ENCODE results near the gene RTKN2. TPM values are rescaled to one million over a fixed set of nuclear protein-coding genes. Genes with fewer than 3 reads are reported as not detected.

Gene RTKN2
- total and polyA plus RNA-seq, 7 experiments from 2014 or later: 1.4 to 7.8 (median 3.0) TPM

- Histone ChIP-seq H3K4me3 (ENCODE audit: low read length) (no peak overlapping the region), H3K27ac (ENCODE audit: low read depth, low read length) (no peak overlapping the region), H3K9me3 (ENCODE audit: control insufficient read depth in 2 of 3, low read length in 3 of 3) (no peaks in the 10 kb centered on the region), H3K4me1 (ENCODE audit: control insufficient read depth in 2 of 2, insufficient read depth in 2 of 2, low read length in 2 of 2) (peaks cover 0 to 13% of the 10 kb centered on the region in 2 donors), H3K27me3 (ENCODE audit: control insufficient read depth in 2 of 2, insufficient read depth in 2 of 2, low read length in 2 of 2) (no peaks in the 10 kb centered on the region), H3K36me3 (ENCODE audit: control insufficient read depth in 2 of 3, insufficient read depth in 3 of 3, low read length in 3 of 3) (no peaks in the 10 kb centered on the region)
- H3K4me1 Mint-ChIP-seq: peaks cover 7 to 37% (median 28%) of the 10 kb centered on the region in 7 donors
- POLR2A ChIA-PET: interaction anchor here (0.7 kb wide), 1 partner anchor 94 kb away, joined by 3 read pairs; no protein-coding TSS in a partner anchor
- intact Hi-C loops (cut with micrococcal nuclease): loop anchor here (1.0 to 5.0 kb wide), 3 partner anchors 16 to 52 kb away; no protein-coding TSS in a partner anchor
- H3K27ac Mint-ChIP-seq: peak overlapping the region in 3 of 9 donors; percentile 32 to 64 (median 51)
- H3K9me3 Mint-ChIP-seq: no peaks in the 10 kb centered on the region
- no peaks in the 10 kb centered on the region for H3K27me3 Mint-ChIP-seq
- CTCF ChIA-PET: interaction anchor here (0.6 kb wide), 1 partner anchor 50 kb away, joined by 3 read pairs; no protein-coding TSS in a partner anchor
- peaks cover 0 to 22% (median 0%) of the 10 kb centered on the region in 5 donors for H3K36me3 Mint-ChIP-seq
- peak; percentile 55 for ATAC-seq
- peak in 4 of 9 donors; percentile 22 to 40 (median 28) for DNase-seq
- H3K4me3 Mint-ChIP-seq: peak overlapping the region in 1 of 10 donors; percentile 56
Measured at GRCh38 chr10:62199584-62199983, 69.1 kb downstream of the RTKN2 start.

GRCh38 chr10:62196528-62196927 is 72.1 kb downstream of the RTKN2 start:
- Mint-ChIP-seq H3K4me3 (no peak overlapping the region), H3K27me3 (no peaks in the 10 kb centered on the region), H3K9me3 (peaks cover 0 to 2% (median 0%) of the 10 kb centered on the region in 11 donors), H3K4me1 (peaks cover 5 to 37% (median 23%) of the 10 kb centered on the region in 7 donors), H3K36me3 (peaks cover 0 to 17% (median 0%) of the 10 kb centered on the region in 5 donors), H3K27ac (peak overlapping the region in 1 of 9 donors; percentile 72)
- Histone ChIP-seq H3K27ac (ENCODE audit: low read depth, low read length) (no peak overlapping the region), H3K4me1 (ENCODE audit: control insufficient read depth in 2 of 2, insufficient read depth in 2 of 2, low read length in 2 of 2) (peaks cover 0 to 12% of the 10 kb centered on the region in 2 donors), H3K4me3 (ENCODE audit: low read length) (no peak overlapping the region), H3K36me3 (ENCODE audit: control insufficient read depth in 2 of 3, insufficient read depth in 3 of 3, low read length in 3 of 3) (no peaks in the 10 kb centered on the region), H3K27me3 (ENCODE audit: control insufficient read depth in 2 of 2, insufficient read depth in 2 of 2, low read length in 2 of 2) (no peaks in the 10 kb centered on the region), H3K9me3 (ENCODE audit: control insufficient read depth in 2 of 3, low read length in 3 of 3) (no peaks in the 10 kb centered on the region)
- CTCF ChIA-PET: no interaction called here
- intact Hi-C loops (cut with micrococcal nuclease): loop anchor here in 1 of 2 donors (1.0 to 5.0 kb wide), 3 partner anchors 13 to 158 kb away; no protein-coding TSS in a partner anchor
- POLR2A ChIA-PET: interaction anchor here (1.4 kb wide), 1 partner anchor 12 kb away, joined by 4 read pairs; no protein-coding TSS in a partner anchor
- no peak for ATAC-seq
- no peak for DNase-seq

- POLR2A ChIA-PET: interaction anchor here (0.7 to 1.4 kb wide), 3 partner anchors 9 to 293 kb away, joined by 5 to 7 read pairs (median 5); no protein-coding TSS in a partner anchor
- intact Hi-C loops (cut with micrococcal nuclease): loop anchor here in 1 of 2 donors (5.0 kb wide), 1 partner anchor 48 kb away; no protein-coding TSS in a partner anchor
- CTCF ChIA-PET: interaction anchor here (0.8 to 1.2 kb wide), 4 partner anchors 10 to 295 kb away, joined by 3 to 5 read pairs (median 4); no protein-coding TSS in a partner anchor
- no peak for DNase-seq
- peak overlapping the region in 1 of 10 donors; percentile 16 for H3K4me3 Mint-ChIP-seq
- no peak overlapping the region for H3K4me3 ChIP-seq (ENCODE audit: low read length)
- H3K27me3 ChIP-seq (ENCODE audit: control insufficient read depth in 2 of 2, insufficient read depth in 2 of 2, low read length in 2 of 2): no peaks in the 10 kb centered on the region
- peaks cover 0 to 19% (median 0%) of the 10 kb centered on the region in 5 donors for H3K36me3 Mint-ChIP-seq
- peaks cover 5 to 31% (median 21%) of the 10 kb centered on the region in 7 donors for H3K4me1 Mint-ChIP-seq
- ATAC-seq: no peak
- H3K9me3 ChIP-seq (ENCODE audit: control insufficient read depth in 2 of 3, low read length in 3 of 3): no peaks in the 10 kb centered on the region
- peak overlapping the region in 5 of 9 donors; percentile 22 to 75 (median 57) for H3K27ac Mint-ChIP-seq
- H3K4me1 ChIP-seq (ENCODE audit: control insufficient read depth in 2 of 2, insufficient read depth in 2 of 2, low read length in 2 of 2): peaks cover 0 to 8% of the 10 kb centered on the region in 2 donors
- H3K36me3 ChIP-seq (ENCODE audit: control insufficient read depth in 2 of 3, insufficient read depth in 3 of 3, low read length in 3 of 3): no peaks in the 10 kb centered on the region
- no peaks in the 10 kb centered on the region for H3K27me3 Mint-ChIP-seq
- H3K27ac ChIP-seq (ENCODE audit: low read depth, low read length): no peak overlapping the region
- H3K9me3 Mint-ChIP-seq: peaks cover 0 to 5% (median 0%) of the 10 kb centered on the region in 11 donors
Measured at GRCh38 chr10:62195675-62195926, 73.0 kb downstream of the RTKN2 start.

DNA sequence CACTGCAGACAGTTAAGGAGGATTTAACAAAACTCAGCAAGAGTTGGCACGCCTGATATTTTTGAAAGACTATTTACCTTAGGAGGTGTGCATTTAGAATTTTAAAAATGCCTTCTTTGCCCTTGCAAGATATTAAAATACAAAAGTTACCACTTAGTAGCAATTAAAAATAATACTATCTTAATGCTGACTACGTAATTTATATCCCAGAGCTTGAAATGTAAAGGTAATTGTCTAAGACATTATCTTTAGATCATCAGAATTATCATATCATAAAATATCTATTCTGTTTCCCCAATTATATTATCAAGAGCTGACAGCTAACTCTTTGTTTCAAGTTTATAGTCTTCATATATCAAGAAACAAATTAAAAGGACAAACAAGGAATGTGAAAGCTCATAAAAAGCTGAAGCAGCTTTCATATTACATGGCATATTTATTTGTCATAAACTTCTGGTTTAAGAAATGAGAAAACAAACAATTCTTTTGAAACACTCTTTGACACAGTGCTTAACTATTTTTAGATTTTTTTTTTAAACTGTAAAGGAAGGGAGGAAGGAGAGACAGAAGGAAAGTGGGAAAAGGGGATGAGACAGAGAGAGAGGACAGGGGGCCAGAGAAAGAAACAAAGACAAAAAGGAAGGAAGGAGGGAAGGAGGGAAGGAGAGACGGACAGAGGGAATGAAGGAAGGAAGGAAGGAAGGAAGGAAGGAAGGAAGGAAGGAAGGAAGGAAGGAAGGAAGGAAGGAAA is 73.5 kb downstream of the RTKN2 start:
- Histone ChIP-seq H3K27me3 (ENCODE audit: control insufficient read depth in 2 of 2, insufficient read depth in 2 of 2, low read length in 2 of 2) (no peaks in the 10 kb centered on the region), H3K4me1 (ENCODE audit: control insufficient read depth in 2 of 2, insufficient read depth in 2 of 2, low read length in 2 of 2) (peaks cover 0 to 8% of the 10 kb centered on the region in 2 donors), H3K4me3 (ENCODE audit: low read length) (no peak overlapping the region), H3K27ac (ENCODE audit: low read depth, low read length) (no peak overlapping the region), H3K36me3 (ENCODE audit: control insufficient read depth in 2 of 3, insufficient read depth in 3 of 3, low read length in 3 of 3) (no peaks in the 10 kb centered on the region), H3K9me3 (ENCODE audit: control insufficient read depth in 2 of 3, low read length in 3 of 3) (no peaks in the 10 kb centered on the region)
- H3K27ac Mint-ChIP-seq: peak overlapping the region in 7 of 9 donors; percentile 14 to 75 (median 46)
- ATAC-seq (no peak), DNase-seq (no peak)
- POLR2A ChIA-PET: interaction anchor here (0.7 to 1.4 kb wide), 3 partner anchors 9 to 293 kb away, joined by 5 to 7 read pairs (median 5); no protein-coding TSS in a partner anchor
- CTCF ChIA-PET: interaction anchor here (0.7 to 1.2 kb wide), 4 partner anchors 9 to 156 kb away, joined by 3 to 5 read pairs (median 3); no protein-coding TSS in a partner anchor
- peaks cover 5 to 31% (median 21%) of the 10 kb centered on the region in 7 donors for H3K4me1 Mint-ChIP-seq
- no peaks in the 10 kb centered on the region for H3K27me3 Mint-ChIP-seq
- peaks cover 0 to 19% (median 0%) of the 10 kb centered on the region in 5 donors for H3K36me3 Mint-ChIP-seq
- peaks cover 0 to 5% (median 0%) of the 10 kb centered on the region in 11 donors for H3K9me3 Mint-ChIP-seq
- no peak overlapping the region for H3K4me3 Mint-ChIP-seq
- intact Hi-C loops (cut with micrococcal nuclease): loop anchor here in 1 of 2 donors (5.0 kb wide), 1 partner anchor 48 kb away; no protein-coding TSS in a partner anchor

GRCh38 chr10:62193479-62193878 is 75.2 kb downstream of the RTKN2 start:
- ChIA-PET CTCF (no interaction called here), POLR2A (no interaction called here)
- ATAC-seq (no peak), DNase-seq (no peak)
- Mint-ChIP-seq H3K36me3 (peaks cover 0 to 23% (median 0%) of the 10 kb centered on the region in 5 donors), H3K9me3 (peaks cover 0 to 5% (median 0%) of the 10 kb centered on the region in 11 donors), H3K27ac (peak overlapping the region in 1 of 9 donors; percentile 9), H3K27me3 (no peaks in the 10 kb centered on the region), H3K4me3 (no peak overlapping the region), H3K4me1 (peaks cover 5 to 31% (median 18%) of the 10 kb centered on the region in 7 donors)
- no peaks in the 10 kb centered on the region for H3K9me3 ChIP-seq (ENCODE audit: control insufficient read depth in 2 of 3, low read length in 3 of 3)
- peaks cover 0 to 8% of the 10 kb centered on the region in 2 donors for H3K4me1 ChIP-seq (ENCODE audit: control insufficient read depth in 2 of 2, insufficient read depth in 2 of 2, low read length in 2 of 2)
- no peaks in the 10 kb centered on the region for H3K36me3 ChIP-seq (ENCODE audit: control insufficient read depth in 2 of 3, insufficient read depth in 3 of 3, low read length in 3 of 3)
- intact Hi-C loops (cut with micrococcal nuclease): no loop called here
- no peak overlapping the region for H3K4me3 ChIP-seq (ENCODE audit: low read length)
- no peak overlapping the region for H3K27ac ChIP-seq (ENCODE audit: low read depth, low read length)
- no peaks in the 10 kb centered on the region for H3K27me3 ChIP-seq (ENCODE audit: control insufficient read depth in 2 of 2, insufficient read depth in 2 of 2, low read length in 2 of 2)

GRCh38 chr10:62189131-62189530 is 79.5 kb downstream of the RTKN2 start:
- peaks cover 12 to 33% of the 10 kb centered on the region in 2 donors for H3K4me1 ChIP-seq (ENCODE audit: control insufficient read depth in 2 of 2, insufficient read depth in 2 of 2, low read length in 2 of 2)
- Mint-ChIP-seq H3K27ac (peak overlapping the region in 3 of 9 donors; percentile 16 to 73 (median 54)), H3K4me1 (peaks cover 11 to 52% (median 43%) of the 10 kb centered on the region in 7 donors), H3K27me3 (no peaks in the 10 kb centered on the region), H3K36me3 (peaks cover 0 to 34% (median 0%) of the 10 kb centered on the region in 5 donors), H3K4me3 (no peak overlapping the region), H3K9me3 (peaks cover 0 to 5% (median 0%) of the 10 kb centered on the region in 11 donors)
- H3K27ac ChIP-seq (ENCODE audit: low read depth, low read length): no peak overlapping the region
- H3K9me3 ChIP-seq (ENCODE audit: control insufficient read depth in 2 of 3, low read length in 3 of 3): no peaks in the 10 kb centered on the region
- H3K27me3 ChIP-seq (ENCODE audit: control insufficient read depth in 2 of 2, insufficient read depth in 2 of 2, low read length in 2 of 2): no peaks in the 10 kb centered on the region
- POLR2A ChIA-PET: interaction anchor here (1.0 kb wide), 1 partner anchor 146 kb away, joined by 3 read pairs; no protein-coding TSS in a partner anchor
- no peaks in the 10 kb centered on the region for H3K36me3 ChIP-seq (ENCODE audit: control insufficient read depth in 2 of 3, insufficient read depth in 3 of 3, low read length in 3 of 3)
- CTCF ChIA-PET: no interaction called here
- ATAC-seq (no peak), DNase-seq (no peak)
- intact Hi-C loops (cut with micrococcal nuclease): no loop called here
- H3K4me3 ChIP-seq (ENCODE audit: low read length): no peak overlapping the region

All from naive thymus-derived CD4-positive, alpha-beta T cell (primary cell).